Colon (tissue), 2 donors: Measurements from ENCODE around the gene LMAN1L.

Experiments used
- FAIRE-seq: peaks from 2 replicates; lab custom pipeline; 2012; peaks lifted over from hg19 to GRCh38; lab: Jason Lieb, UNC
- donor health status: control.
- donor health status: control.

The LMAN1L gene

GRCh38 chr15:74812533-74812932 is at the start of gene LMAN1L:
Gene LMAN1L, plus strand, starts transcription at chr15:74812835. Its CDS starts 20 bp downstream, at chr15:74812855.
- FAIRE-seq = no peak

GRCh38 chr15:74763416-74763815 is 49.2 kb upstream of the LMAN1L start:
- no peak for FAIRE-seq

DNA sequence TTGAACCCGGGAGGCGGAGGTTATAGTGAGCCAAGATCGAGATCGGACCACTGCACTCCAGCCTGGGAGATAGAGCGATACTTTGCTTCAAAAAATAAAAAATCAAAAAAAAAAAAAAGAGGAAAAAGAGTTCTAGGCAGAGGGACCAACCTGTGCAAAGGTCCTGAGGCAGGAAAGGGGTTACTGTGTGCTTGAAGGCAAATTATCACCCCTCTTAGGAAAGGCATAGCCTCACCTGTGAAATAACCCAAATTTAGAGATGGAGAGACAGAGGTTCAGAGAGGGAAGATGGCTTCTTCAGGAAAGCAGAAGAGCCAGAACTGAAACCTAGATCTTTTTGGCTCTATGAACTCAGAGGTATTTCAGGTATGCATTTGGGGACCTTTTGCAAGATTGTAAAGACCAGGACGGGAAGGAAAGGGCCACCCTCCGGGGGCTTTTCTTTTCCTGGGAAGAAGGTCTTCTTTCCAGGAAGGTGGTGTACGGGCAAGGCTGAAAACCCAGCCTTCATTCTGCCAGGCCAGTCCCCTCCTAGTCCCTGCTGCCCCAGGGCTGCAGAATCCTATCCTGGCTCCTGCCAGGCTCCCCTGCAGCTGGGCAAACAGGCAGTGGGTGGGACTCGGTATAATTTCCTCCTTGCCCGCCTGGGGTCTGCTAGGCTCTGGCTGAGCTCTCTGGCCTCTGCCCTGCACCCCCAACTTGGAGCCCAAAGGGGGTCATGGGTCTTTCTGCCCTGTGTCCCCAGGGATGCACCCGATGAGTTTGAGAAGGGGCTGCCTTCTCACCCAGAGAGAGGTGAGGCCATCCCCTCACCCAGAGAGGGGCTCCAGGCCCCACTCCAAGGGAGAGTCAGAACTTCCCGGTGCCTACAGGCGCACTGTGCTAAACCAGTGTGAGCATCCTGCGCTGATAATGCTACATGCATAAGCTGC is 45.2 kb upstream of the LMAN1L start:
- FAIRE-seq = no peak

DNA sequence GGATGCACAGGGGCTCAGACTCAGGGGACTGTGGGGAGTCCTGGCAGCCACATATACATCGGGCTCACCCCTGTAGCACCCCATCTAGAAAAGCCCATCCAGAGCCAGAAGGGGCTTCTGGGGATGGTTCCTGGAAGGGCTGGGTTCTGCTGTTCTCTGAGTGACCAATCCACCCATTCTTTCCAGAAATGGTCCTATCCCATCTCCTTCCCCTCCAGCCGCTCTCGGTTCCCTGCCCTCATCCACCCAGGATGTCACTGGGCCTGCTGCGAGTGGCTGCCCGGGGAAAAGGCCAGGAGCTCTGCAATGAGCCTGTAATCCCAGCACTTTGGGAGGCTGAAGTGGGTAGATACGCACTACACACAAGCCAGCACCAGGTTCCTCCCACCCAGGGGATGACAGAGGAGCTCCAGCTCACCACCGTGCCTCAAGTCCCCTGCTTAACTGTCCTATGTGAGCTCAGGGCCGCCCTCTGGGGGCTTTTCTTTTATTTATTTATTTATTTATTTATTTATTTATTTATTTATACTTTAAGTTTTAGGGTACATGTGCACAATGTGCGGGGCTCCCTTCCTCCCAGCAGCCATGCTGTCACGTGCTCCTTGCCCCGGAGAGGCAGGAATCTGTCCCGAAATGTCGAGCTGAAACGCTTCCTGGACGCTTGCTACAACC is 44.4 kb upstream of the LMAN1L start:
- FAIRE-seq = no peak

GRCh38 chr15:74768771-74769342 is 43.8 kb upstream of the LMAN1L start:
- no peak for FAIRE-seq

- no peak for FAIRE-seq
Observed at GRCh38 chr15:74769463-74770025, 43.1 kb upstream of the LMAN1L start.

DNA sequence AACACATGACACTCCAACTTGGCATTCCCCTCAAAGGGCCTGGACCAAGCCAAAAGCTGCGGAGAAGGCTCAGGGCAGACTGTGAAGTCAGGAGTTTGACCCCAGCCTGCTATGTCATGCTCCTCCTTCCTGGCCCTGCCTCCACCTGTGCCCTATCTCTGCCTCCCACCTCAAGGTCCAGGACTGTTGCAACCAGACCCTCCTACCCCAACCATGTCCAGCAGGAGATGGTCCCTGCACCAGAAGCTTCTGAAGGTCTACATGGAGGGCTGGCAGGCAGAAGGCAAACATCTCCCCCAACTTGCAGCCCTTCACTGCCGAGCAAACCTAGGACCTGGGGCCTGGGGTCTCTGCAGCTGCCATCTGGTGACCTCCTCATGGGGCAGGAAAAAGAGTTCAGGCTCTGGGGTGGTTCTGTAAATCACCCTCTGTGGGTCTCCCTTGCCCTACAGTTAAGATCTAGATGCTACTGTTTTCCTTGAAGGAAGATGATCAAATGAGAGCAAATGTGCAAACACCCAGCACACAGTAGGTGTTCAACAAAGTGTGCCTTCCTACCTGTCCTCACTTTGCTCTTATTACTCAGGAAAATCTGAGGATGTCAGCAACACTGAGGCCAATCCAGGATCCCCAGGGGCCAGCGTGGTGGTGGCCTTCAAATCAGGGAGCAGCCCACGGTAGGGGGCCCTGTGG is 42.3 kb upstream of the LMAN1L start:
- no peak for FAIRE-seq

GRCh38 chr15:74773329-74773728 is 39.3 kb upstream of the LMAN1L start:
- no peak for FAIRE-seq

DNA sequence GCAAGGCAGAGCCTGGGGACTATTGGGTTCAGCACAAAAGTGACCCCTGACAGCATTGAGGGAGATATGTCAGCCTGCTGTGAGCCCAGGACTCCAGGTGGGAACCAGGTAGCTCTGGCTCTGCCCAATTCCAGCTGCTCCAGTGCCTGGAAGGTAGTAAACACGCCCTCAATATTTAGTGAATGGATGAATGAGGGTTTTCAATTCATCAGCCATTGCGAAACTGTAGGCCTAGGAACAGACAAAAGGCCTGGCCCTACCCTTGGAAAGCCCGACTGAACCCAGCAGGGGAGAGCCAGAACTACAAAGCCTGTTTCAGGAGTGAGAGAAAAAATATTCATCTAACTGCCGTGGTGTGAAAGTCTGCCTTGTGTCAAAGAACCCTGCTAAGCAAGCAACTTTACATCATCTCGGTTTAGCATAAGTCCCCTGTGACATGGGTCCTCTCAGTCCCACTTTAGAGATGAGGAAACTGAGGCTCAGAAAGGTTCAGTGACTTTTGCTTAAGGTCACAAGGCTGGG is 38.8 kb upstream of the LMAN1L start:
- no peak for FAIRE-seq

GRCh38 chr15:74775132-74775562 is 37.5 kb upstream of the LMAN1L start:
- FAIRE-seq = no peak

DNA sequence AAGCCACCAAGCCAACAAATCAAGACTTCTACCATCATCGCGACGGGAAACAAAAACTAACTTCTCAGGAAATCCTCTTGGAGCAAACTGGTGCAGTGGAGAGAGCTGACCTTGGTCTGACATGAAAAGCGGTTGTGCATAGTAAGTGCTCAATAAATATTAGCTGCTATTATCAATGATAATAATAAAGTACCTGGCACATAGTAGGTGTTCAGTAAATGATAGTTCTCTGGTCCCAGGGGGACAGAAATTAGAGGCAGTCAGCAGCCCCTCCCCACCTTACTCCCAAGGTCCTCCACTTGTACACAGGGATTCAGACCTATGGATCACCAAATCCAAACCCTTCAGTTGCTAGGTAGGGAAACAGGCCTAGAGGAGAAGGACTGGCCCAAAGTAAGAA is 36.7 kb upstream of the LMAN1L start:
- no peak for FAIRE-seq

GRCh38 chr15:74776821-74777768 is 35.5 kb upstream of the LMAN1L start:
- FAIRE-seq = no peak

- no peak for FAIRE-seq
Observed at GRCh38 chr15:74777769-74778598, 34.7 kb upstream of the LMAN1L start.

DNA sequence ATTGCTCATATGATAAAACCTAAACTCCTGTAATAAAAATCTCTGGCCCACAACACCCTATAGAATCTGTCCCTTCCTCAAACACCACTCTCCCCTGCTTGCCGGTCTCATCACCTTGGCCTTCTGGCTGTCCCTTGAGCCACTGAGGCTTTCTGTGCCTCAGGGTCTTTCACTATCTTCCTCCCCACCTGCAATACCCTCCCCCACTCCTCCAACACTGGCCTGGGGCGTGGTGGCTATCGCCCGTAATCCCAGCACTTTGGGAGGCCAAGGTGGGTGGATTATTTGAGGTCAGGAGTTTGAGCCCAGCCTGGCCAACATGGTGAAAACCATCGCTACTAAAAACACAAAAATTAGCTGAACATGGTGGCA is 34.0 kb upstream of the LMAN1L start:
- FAIRE-seq = no peak

DNA sequence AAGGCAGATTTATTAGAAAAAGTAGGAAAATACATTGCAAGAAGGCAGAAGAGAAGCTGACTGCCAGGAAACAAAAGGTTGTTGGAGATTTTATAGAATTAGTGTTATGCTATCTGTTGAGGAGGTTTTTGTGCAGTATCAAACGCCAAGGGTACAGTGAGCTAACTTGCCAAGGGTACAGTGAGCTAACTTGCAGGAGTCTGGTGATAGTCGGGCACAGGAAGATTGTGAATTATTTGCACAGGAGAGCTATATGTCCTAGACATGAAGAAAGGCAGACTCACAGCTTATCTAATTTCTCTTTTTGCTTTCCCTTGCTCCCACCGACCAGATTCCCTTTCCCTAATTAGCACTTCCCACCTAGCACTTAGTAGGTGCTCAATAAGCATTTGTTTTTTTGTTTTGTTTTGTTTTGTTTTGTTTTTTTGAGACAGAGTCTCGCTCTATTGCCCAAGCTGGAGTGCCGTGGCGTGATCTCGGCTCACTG is 33.4 kb upstream of the LMAN1L start:
- no peak for FAIRE-seq

GRCh38 chr15:74780523-74781430 is 31.9 kb upstream of the LMAN1L start:
- no peak for FAIRE-seq

- FAIRE-seq = no peak
Observed at GRCh38 chr15:74781431-74782258, 31.0 kb upstream of the LMAN1L start, which contains the start of gene CSK. Gene CSK, plus strand, starts transcription at chr15:74782080. Its CDS starts 16,218 bp downstream, at chr15:74798298.
